Measurements from ENCODE around the gene NMT1. TPM values are rescaled to one million over a fixed set of nuclear protein-coding genes. Genes with fewer than 3 reads are reported as not detected.

The NMT1 gene
- total RNA-seq, 1 experiment from 2014 or later = 152 TPM

DNA sequence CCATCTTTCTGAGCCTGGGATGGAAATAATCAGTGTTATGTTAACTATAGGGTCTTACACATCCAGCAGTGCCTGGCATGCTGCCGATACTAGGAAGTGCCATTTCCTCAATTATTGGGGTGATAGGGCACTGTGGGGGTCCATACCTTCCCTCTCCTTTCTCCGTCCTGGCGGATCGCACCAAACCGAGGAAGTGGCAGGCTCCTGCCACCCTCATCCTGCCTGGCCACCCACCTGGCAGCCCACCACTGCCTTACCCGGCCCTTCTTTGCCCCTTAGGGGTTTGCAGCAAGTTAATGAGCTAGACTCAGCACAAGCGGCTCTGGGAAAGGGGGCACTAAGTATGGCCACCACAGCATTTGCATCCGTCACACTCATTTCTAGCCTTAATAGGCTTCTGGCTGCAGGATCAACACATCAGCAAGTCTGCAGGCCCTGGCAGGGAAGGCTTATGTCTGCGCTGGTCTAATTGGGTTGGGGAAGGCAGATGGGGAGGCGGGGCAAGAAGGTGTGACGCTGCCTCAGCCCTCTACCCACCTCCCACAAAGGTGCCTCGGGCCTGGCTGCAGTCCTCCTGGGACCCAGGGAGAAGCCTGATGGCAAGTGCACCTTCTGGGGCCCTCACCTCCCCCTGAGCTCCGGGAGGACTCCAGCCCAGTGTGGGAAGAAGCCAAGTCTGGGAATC lies 38.3 kb upstream of the NMT1 start:
- Mint-ChIP-seq H3K9me3 (no peaks in the 10 kb centered on the region), H3K4me1 (peaks cover 27% of the 10 kb centered on the region), H3K4me3 (no peak overlapping the region), H3K27ac (no peak overlapping the region), H3K27me3 (ENCODE audit: low read depth) (peaks cover 39% of the 10 kb centered on the region), H3K36me3 (peaks cover 10% of the 10 kb centered on the region; the same call in 1 of the 2 replicates)
- ATAC-seq = 0 out of 2 replicates have a peak, but pooled peaks have one; percentile 5
- ChIA-PET POLR2A (interaction anchor here (1.0 to 1.9 kb wide), 2 partner anchors 38 to 125 kb away, joined by 3 to 5 read pairs; partner anchors contain the start of genes HEXIM1 and NMT1), CTCF (interaction anchor here (0.6 to 8.0 kb wide), 29 partner anchors 9 to 243 kb away, joined by 3 to 177 read pairs (median 7); partner anchors contain the start of genes ACBD4, C1QL1, GFAP and NMT1)
- DNase-seq (ENCODE audit: low spot score) = no peak
- TF ChIP-seq, protein P1, sequence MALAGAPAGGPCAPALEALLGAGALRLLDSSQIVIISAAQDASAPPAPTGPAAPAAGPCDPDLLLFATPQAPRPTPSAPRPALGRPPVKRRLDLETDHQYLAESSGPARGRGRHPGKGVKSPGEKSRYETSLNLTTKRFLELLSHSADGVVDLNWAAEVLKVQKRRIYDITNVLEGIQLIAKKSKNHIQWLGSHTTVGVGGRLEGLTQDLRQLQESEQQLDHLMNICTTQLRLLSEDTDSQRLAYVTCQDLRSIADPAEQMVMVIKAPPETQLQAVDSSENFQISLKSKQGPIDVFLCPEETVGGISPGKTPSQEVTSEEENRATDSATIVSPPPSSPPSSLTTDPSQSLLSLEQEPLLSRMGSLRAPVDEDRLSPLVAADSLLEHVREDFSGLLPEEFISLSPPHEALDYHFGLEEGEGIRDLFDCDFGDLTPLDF (CRISPR knock-in tag; IDR thresholded peaks at IDR 0.05) = no peak
- no peak for TF ChIP-seq ZNF121 (CRISPR knock-in tag; IDR thresholded peaks at IDR 0.05)
- no peak for TF ChIP-seq MYBL2 (CRISPR knock-in tag; IDR thresholded peaks at IDR 0.05)
- TF ChIP-seq CBFB (CRISPR knock-in tag; IDR thresholded peaks at IDR 0.05; ENCODE audit: low read depth) = no peak
- TF ChIP-seq FOXP1 (CRISPR knock-in tag; IDR thresholded peaks at IDR 0.05; ENCODE audit: borderline replicate concordance) = no peak
- no peak for TF ChIP-seq KAT7 (CRISPR knock-in tag; IDR thresholded peaks at IDR 0.05; ENCODE audit: borderline replicate concordance)

DNA sequence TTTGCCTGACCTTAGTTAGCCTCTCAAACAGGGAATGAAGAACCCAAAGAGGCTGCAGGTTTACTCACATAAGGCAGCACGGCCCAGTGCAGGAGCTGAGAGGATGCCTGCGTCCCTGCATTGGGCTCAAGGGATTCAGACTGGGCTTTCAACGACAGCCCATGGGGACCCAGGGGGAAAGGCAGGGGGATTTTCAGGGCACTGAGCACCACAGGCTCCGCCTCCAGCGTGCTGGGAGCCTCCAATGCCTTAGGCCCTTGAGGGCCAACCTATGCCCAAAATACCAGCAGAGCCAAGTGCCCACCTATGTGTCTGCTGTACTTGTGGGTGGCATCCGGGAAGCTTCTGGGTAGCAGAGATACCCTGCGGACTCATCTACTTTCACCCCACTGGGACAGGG lies 32.0 kb upstream of the NMT1 start:
- H3K4me3 Mint-ChIP-seq = no peak overlapping the region
- TF ChIP-seq, protein P2, sequence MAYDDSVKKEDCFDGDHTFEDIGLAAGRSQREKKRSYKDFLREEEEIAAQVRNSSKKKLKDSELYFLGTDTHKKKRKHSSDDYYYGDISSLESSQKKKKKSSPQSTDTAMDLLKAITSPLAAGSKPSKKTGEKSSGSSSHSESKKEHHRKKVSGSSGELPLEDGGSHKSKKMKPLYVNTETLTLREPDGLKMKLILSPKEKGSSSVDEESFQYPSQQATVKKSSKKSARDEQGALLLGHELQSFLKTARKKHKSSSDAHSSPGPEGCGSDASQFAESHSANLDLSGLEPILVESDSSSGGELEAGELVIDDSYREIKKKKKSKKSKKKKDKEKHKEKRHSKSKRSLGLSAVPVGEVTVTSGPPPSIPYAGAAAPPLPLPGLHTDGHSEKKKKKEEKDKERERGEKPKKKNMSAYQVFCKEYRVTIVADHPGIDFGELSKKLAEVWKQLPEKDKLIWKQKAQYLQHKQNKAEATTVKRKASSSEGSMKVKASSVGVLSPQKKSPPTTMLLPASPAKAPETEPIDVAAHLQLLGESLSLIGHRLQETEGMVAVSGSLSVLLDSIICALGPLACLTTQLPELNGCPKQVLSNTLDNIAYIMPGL (CRISPR knock-in tag; IDR thresholded peaks at IDR 0.05) = no peak
- TF ChIP-seq ETV6 (CRISPR knock-in tag; IDR thresholded peaks at IDR 0.05) = no peak
- no peak for TF ChIP-seq JUN (CRISPR knock-in tag; IDR thresholded peaks at IDR 0.05)
- TF ChIP-seq, protein P3, sequence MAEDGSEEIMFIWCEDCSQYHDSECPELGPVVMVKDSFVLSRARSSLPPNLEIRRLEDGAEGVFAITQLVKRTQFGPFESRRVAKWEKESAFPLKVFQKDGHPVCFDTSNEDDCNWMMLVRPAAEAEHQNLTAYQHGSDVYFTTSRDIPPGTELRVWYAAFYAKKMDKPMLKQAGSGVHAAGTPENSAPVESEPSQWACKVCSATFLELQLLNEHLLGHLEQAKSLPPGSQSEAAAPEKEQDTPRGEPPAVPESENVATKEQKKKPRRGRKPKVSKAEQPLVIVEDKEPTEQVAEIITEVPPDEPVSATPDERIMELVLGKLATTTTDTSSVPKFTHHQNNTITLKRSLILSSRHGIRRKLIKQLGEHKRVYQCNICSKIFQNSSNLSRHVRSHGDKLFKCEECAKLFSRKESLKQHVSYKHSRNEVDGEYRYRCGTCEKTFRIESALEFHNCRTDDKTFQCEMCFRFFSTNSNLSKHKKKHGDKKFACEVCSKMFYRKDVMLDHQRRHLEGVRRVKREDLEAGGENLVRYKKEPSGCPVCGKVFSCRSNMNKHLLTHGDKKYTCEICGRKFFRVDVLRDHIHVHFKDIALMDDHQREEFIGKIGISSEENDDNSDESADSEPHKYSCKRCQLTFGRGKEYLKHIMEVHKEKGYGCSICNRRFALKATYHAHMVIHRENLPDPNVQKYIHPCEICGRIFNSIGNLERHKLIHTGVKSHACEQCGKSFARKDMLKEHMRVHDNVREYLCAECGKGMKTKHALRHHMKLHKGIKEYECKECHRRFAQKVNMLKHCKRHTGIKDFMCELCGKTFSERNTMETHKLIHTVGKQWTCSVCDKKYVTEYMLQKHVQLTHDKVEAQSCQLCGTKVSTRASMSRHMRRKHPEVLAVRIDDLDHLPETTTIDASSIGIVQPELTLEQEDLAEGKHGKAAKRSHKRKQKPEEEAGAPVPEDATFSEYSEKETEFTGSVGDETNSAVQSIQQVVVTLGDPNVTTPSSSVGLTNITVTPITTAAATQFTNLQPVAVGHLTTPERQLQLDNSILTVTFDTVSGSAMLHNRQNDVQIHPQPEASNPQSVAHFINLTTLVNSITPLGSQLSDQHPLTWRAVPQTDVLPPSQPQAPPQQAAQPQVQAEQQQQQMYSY (CRISPR knock-in tag; IDR thresholded peaks at IDR 0.05) = no peak
- TF ChIP-seq, protein P4, sequence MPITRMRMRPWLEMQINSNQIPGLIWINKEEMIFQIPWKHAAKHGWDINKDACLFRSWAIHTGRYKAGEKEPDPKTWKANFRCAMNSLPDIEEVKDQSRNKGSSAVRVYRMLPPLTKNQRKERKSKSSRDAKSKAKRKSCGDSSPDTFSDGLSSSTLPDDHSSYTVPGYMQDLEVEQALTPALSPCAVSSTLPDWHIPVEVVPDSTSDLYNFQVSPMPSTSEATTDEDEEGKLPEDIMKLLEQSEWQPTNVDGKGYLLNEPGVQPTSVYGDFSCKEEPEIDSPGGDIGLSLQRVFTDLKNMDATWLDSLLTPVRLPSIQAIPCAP (CRISPR knock-in tag; IDR thresholded peaks at IDR 0.05) = no peak
- TF ChIP-seq, protein P5, sequence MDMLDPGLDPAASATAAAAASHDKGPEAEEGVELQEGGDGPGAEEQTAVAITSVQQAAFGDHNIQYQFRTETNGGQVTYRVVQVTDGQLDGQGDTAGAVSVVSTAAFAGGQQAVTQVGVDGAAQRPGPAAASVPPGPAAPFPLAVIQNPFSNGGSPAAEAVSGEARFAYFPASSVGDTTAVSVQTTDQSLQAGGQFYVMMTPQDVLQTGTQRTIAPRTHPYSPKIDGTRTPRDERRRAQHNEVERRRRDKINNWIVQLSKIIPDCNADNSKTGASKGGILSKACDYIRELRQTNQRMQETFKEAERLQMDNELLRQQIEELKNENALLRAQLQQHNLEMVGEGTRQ (CRISPR knock-in tag; IDR thresholded peaks at IDR 0.05) = no peak
- no peak for TF ChIP-seq GRHL2 (CRISPR knock-in tag; IDR thresholded peaks at IDR 0.05; ENCODE audit: insufficient replicate concordance, severe bottlenecking)
- TF ChIP-seq, protein P6, sequence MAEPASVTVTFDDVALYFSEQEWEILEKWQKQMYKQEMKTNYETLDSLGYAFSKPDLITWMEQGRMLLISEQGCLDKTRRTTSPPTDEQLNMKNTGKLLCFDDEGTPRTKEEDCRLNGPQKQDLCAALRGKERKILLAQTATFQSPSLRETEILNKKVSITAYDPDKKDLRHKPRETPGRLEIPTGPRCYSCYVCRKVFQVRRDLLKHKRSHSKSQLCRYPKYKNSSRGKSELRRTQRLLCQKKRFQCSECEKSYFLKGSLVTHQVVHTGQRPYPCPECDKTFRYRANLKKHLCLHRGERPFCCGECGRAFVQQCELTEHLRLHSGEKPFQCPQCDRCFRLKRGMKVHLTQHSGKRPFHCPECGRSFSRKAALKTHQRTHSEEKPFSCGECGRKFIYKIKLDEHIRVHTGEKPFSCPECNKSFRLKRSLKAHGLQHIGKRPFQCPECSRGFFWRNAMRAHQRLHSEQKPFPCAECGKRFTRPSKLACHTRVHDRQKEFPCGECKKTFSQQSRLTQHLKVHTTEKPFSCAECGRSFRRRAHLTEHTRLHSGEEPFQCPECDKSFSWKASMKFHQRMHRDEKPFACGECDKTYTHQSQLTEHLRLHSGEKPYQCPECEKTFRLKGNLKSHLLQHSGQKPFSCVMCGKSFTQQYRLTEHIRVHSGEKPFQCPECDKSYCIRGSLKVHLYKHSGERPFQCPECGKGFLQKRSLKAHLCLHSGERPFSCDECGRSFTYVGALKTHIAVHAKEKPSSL (CRISPR knock-in tag; conservative IDR thresholded peaks at IDR 0.05) = no peak
- TF ChIP-seq PRRX2 (CRISPR knock-in tag; IDR thresholded peaks at IDR 0.05) = no peak
- TF ChIP-seq ELF4 (CRISPR knock-in tag; IDR thresholded peaks at IDR 0.05; ENCODE audit: low read depth) = no peak
- TF ChIP-seq NFATC4 (CRISPR knock-in tag; IDR thresholded peaks at IDR 0.05) = no peak
- H3K9me3 Mint-ChIP-seq = no peaks in the 10 kb centered on the region
- no peak overlapping the region for H3K27ac Mint-ChIP-seq
- no peak for ATAC-seq
- CTCF ChIA-PET = interaction anchor here (1.4 kb wide), 1 partner anchor 15 kb away, joined by 3 read pairs; no protein-coding TSS in a partner anchor
- H3K27me3 Mint-ChIP-seq (ENCODE audit: low read depth) = no peaks in the 10 kb centered on the region
- POLR2A ChIA-PET = no interaction called here
- DNase-seq (ENCODE audit: low spot score) = no peak
- no peaks in the 10 kb centered on the region for H3K4me1 Mint-ChIP-seq
- peaks cover 33% of the 10 kb centered on the region for H3K36me3 Mint-ChIP-seq
